ENCODE results near the gene SYPL1. TPM values are rescaled to one million over a fixed set of nuclear protein-coding genes. Genes with fewer than 3 reads are reported as not detected.

The SYPL1 gene
- total and polyA plus RNA-seq, 8 donors, result 16.4 to 44.7 (median 33.5) TPM

GRCh38 chr7:106100863-106101629, 11.1 kb downstream of the SYPL1 start:
- peaks cover 0 to 5% (median 0%) of the 10 kb centered on the region in 3 donors for H3K36me3 ChIP-seq
- no peaks in the 10 kb centered on the region for H3K27me3 ChIP-seq
- TF ChIP-seq CTCF (IDR thresholded peaks at IDR 0.05), result no peak
- H3K27ac ChIP-seq, result no peak overlapping the region
- no peak for DNase-seq
- no peak for FAIRE-seq
- ATAC-seq, result no peak
- H3K9me3 ChIP-seq, result no peaks in the 10 kb centered on the region
- WGBS, 2 donors, result 74 to 79% methylated on average over 5 of the region's 5 CpGs
- intact Hi-C loops (cut with DNase I), result no loop called here
- H3K4me1 ChIP-seq, result peaks cover 4 to 11% (median 7%) of the 10 kb centered on the region in 3 donors
- no peak overlapping the region for H3K4me3 ChIP-seq

GRCh38 chr7:106099539-106099938, 12.6 kb downstream of the SYPL1 start:
- Histone ChIP-seq H3K4me1 (peaks cover 2 to 7% (median 7%) of the 10 kb centered on the region in 3 donors), H3K4me3 (no peak overlapping the region), H3K27ac (no peak overlapping the region), H3K27me3 (no peaks in the 10 kb centered on the region), H3K9me3 (no peaks in the 10 kb centered on the region), H3K36me3 (peaks cover 0 to 7% (median 0%) of the 10 kb centered on the region in 3 donors)
- intact Hi-C loops (cut with DNase I), result no loop called here
- no peak for DNase-seq
- TF ChIP-seq CTCF (IDR thresholded peaks at IDR 0.05), result no peak
- WGBS, 2 donors, result 94 to 97% methylated on average over 3 of the region's 3 CpGs
- FAIRE-seq, result no peak
- ATAC-seq, result no peak

- Histone ChIP-seq H3K27ac (no peak overlapping the region), H3K9me3 (no peaks in the 10 kb centered on the region), H3K4me3 (no peak overlapping the region), H3K27me3 (no peaks in the 10 kb centered on the region), H3K36me3 (peaks cover 0 to 7% (median 0%) of the 10 kb centered on the region in 3 donors), H3K4me1 (peaks cover 0 to 7% (median 6%) of the 10 kb centered on the region in 3 donors)
- DNase-seq, result no peak
- ATAC-seq, result no peak
- TF ChIP-seq CTCF (IDR thresholded peaks at IDR 0.05), result no peak
- intact Hi-C loops (cut with DNase I), result no loop called here
- FAIRE-seq, result no peak
These were observed 13.2 kb downstream of the SYPL1 start for GRCh38 chr7:106098889-106099288.

GRCh38 chr7:106095634-106096033, 16.5 kb downstream of the SYPL1 start:
- 82 to 94% methylated on average over 1 of the region's 1 CpG for WGBS, 2 donors

More at GRCh38 chr7:106095634-106096033, 16.5 kb downstream of the SYPL1 start:
- Histone ChIP-seq H3K36me3 (peaks cover 0 to 33% (median 4%) of the 10 kb centered on the region in 3 donors), H3K27me3 (no peaks in the 10 kb centered on the region), H3K4me1 (peaks cover 0 to 7% (median 6%) of the 10 kb centered on the region in 3 donors), H3K9me3 (no peaks in the 10 kb centered on the region), H3K27ac (no peak overlapping the region), H3K4me3 (no peak overlapping the region)
- no peak for DNase-seq
- intact Hi-C loops (cut with DNase I), result no loop called here
- FAIRE-seq, result no peak
- TF ChIP-seq CTCF (IDR thresholded peaks at IDR 0.05), result no peak
- no peak for ATAC-seq

Data from pancreas (tissue), 10 donors.